Common myeloid progenitor, CD34-positive (primary cell): ENCODE measurements around the gene RHCG. TPM values are rescaled to one million over a fixed set of nuclear protein-coding genes. Genes with fewer than 3 reads are reported as not detected.

ENCODE experiments used
- CTCF ChIA-PET: fragments of 350-600 bp; sonication (Branson Sonifier 250); formaldehyde crosslinking; loops from one replicate; lab custom pipeline; 2021; ENCODE audit warnings: antibody characterized with exemption; lab: Charles Lee
- POLR2A ChIA-PET: fragments of 350-600 bp; sonication (Branson Sonifier 250); formaldehyde crosslinking; loops from one replicate; lab custom pipeline; 2021; ENCODE audit warnings: antibody characterized with exemption; lab: Charles Lee
- DNase-seq, 3 donors: peaks; one replicate each; pipeline versions ENCODE4 v3.0.0 to v3.0.0-alpha.2; 2013
- H3K27ac ChIP-seq, 2 experiments: 1 replicate in 1 of 2; 2 replicates in 1 of 2; pipeline ENCODE4 v1.7.0; 2013; ENCODE audit warnings: inconsistent platforms in 2 of 2, low read length in 2 of 2, mild to moderate bottlenecking in 2 of 2, low read depth in 1 of 2, moderate library complexity in 1 of 2; ENCODE audit not compliant: severe bottlenecking in 2 of 2, insufficient read depth in 1 of 2, poor library complexity in 1 of 2
- H3K27me3 ChIP-seq, 5 experiments: replicated peaks in 2 of 5; 1 replicate in 3 of 5; 2 replicates in 2 of 5; pipeline versions ENCODE4 v1.6.1 to v1.7.0; 2013; ENCODE audit warnings: low read length in 4 of 5, mild to moderate bottlenecking in 2 of 5, moderate library complexity in 2 of 5, inconsistent platforms in 1 of 5; ENCODE audit not compliant: insufficient read depth in 5 of 5, control insufficient read depth in 4 of 5
- H3K36me3 ChIP-seq, 4 experiments: 1 replicate in 2 of 4; 2 replicates in 2 of 4; pipeline versions ENCODE4 v1.6.1 to v1.7.0; 2013; ENCODE audit warnings: low read length in 3 of 4, control low read depth in 1 of 4, mild to moderate bottlenecking in 1 of 4; ENCODE audit not compliant: control insufficient read depth in 4 of 4, insufficient read depth in 4 of 4
- H3K4me1 ChIP-seq, 4 experiments: 1 replicate in 3 of 4; 2 replicates in 1 of 4; pipeline versions ENCODE4 v1.6.1 to v1.7.1; 2013; ENCODE audit warnings: low read length in 3 of 4, mild to moderate bottlenecking in 3 of 4, control low read depth in 1 of 4, inconsistent platforms in 1 of 4, moderate library complexity in 1 of 4; ENCODE audit not compliant: control insufficient read depth in 4 of 4, insufficient read depth in 4 of 4; ENCODE audit errors: control extremely low read depth in 1 of 4
- H3K4me3 ChIP-seq, 7 experiments: 1 replicate in 4 of 7; 2 replicates in 3 of 7; pipeline versions ENCODE4 v1.5.1 to v1.7.0; 2013; ENCODE audit warnings: mild to moderate bottlenecking in 7 of 7, low read length in 6 of 7, moderate library complexity in 6 of 7, inconsistent platforms in 2 of 7, low read depth in 2 of 7, control low read depth in 1 of 7; ENCODE audit not compliant: insufficient read depth in 4 of 7, control insufficient read depth in 1 of 7; ENCODE audit errors: extremely low read depth in 1 of 7
- H3K9me3 ChIP-seq, 5 experiments: 1 replicate in 4 of 5; 2 replicates in 1 of 5; pipeline versions ENCODE4 v1.6.1 to v1.7.1; 2013; ENCODE audit warnings: low read length in 4 of 5, mild to moderate bottlenecking in 2 of 5, inconsistent platforms in 1 of 5, low read depth in 1 of 5, moderate library complexity in 1 of 5; ENCODE audit not compliant: control insufficient read depth in 4 of 5, insufficient read depth in 2 of 5; ENCODE audit errors: control extremely low read depth in 1 of 5
- WGBS: methylation state at CpG from one replicate; pipeline ENCODE4 v1.1.5; 2013; ENCODE audit not compliant: insufficient coverage; 5-methylcytosine and 5-hydroxymethylcytosine counted together
- polyA plus RNA-seq: library from polyadenylated mRNA; unstranded; fragments of 120-200 nt; gene quantifications from one replicate; pipeline ENCODE4 v1.2.1, GENCODE V29; 2013

Gene RHCG
- polyA plus RNA-seq = not detected

GRCh38 chr15:89496155-89497098 is at the start of gene RHCG:
RHCG (minus strand) TSS chr15:89496583; CDS start chr15:89496544, 39 bp downstream.
- Histone ChIP-seq H3K27me3 (peaks cover 10 to 62% (median 24%) of the 10 kb centered on the region in 5 experiments), H3K4me3 (peak within 1 kb of the TSS; percentile 22 to 75 (median 38)), H3K27ac (no peak within 1 kb of the TSS), H3K9me3 (no peaks in the 10 kb centered on the region), H3K36me3 (no peaks in the 10 kb centered on the region), H3K4me1 (peaks cover 0 to 15% (median 12%) of the 10 kb centered on the region in 4 experiments)
- POLR2A ChIA-PET = no interaction called here
- WGBS = 4% methylated on average over 42 of the region's 55 CpGs
- DNase-seq = peak; percentile 68 to 78 (median 69)
- CTCF ChIA-PET = interaction anchor here (3.4 kb wide), 1 partner anchor 12 kb away, joined by 14 read pairs; no protein-coding TSS in a partner anchor

GRCh38 chr15:89543389-89543788 is 47.0 kb upstream of the RHCG start:
- WGBS = no CpG with 5 or more reads among the region's 4 CpGs
- Histone ChIP-seq H3K27ac (no peak overlapping the region), H3K27me3 (peaks cover 0 to 9% (median 5%) of the 10 kb centered on the region in 5 experiments), H3K4me3 (no peak overlapping the region), H3K36me3 (no peaks in the 10 kb centered on the region), H3K9me3 (peaks cover 0 to 2% (median under 1%) of the 10 kb centered on the region in 5 experiments), H3K4me1 (no peaks in the 10 kb centered on the region)
- POLR2A ChIA-PET = no interaction called here
- no peak for DNase-seq
- CTCF ChIA-PET = no interaction called here

GRCh38 chr15:89542369-89542768 is 46.0 kb upstream of the RHCG start:
- no peak for DNase-seq
- H3K27ac ChIP-seq = no peak overlapping the region
- POLR2A ChIA-PET = no interaction called here
- CTCF ChIA-PET = no interaction called here
- peaks cover 0 to 9% (median 5%) of the 10 kb centered on the region in 5 experiments for H3K9me3 ChIP-seq
- H3K36me3 ChIP-seq = no peaks in the 10 kb centered on the region
- no peak overlapping the region for H3K4me3 ChIP-seq
- peaks cover 0 to 9% (median 5%) of the 10 kb centered on the region in 5 experiments for H3K27me3 ChIP-seq
- H3K4me1 ChIP-seq = no peaks in the 10 kb centered on the region
- whole genome bisulfite sequencing = no CpG with 5 or more reads among the region's 3 CpGs

- H3K27me3 ChIP-seq = peaks cover 0 to 9% (median 5%) of the 10 kb centered on the region in 5 experiments
- peaks cover 0 to 9% (median 5%) of the 10 kb centered on the region in 5 experiments for H3K9me3 ChIP-seq
- WGBS = 86% methylated on average over 2 of the region's 2 CpGs
- ChIA-PET POLR2A (no interaction called here), CTCF (no interaction called here)
- DNase-seq = no peak
- H3K4me1 ChIP-seq = no peaks in the 10 kb centered on the region
- H3K4me3 ChIP-seq = no peak overlapping the region
- H3K27ac ChIP-seq = no peak overlapping the region
- no peaks in the 10 kb centered on the region for H3K36me3 ChIP-seq
Measured at GRCh38 chr15:89539027-89539426, 42.6 kb upstream of the RHCG start.

GRCh38 chr15:89533861-89534544 is 37.6 kb upstream of the RHCG start:
- Histone ChIP-seq H3K27ac (no peak overlapping the region), H3K36me3 (no peaks in the 10 kb centered on the region), H3K4me3 (no peak overlapping the region), H3K9me3 (peaks cover 0 to 8% (median 4%) of the 10 kb centered on the region in 5 experiments), H3K4me1 (no peaks in the 10 kb centered on the region), H3K27me3 (no peaks in the 10 kb centered on the region)
- WGBS = 80% methylated on average over 1 of the region's 4 CpGs
- ChIA-PET POLR2A (no interaction called here), CTCF (no interaction called here)
- DNase-seq = no peak

GRCh38 chr15:89531796-89532537 is 35.6 kb upstream of the RHCG start:
- no peaks in the 10 kb centered on the region for H3K9me3 ChIP-seq

More at GRCh38 chr15:89531796-89532537, 35.6 kb upstream of the RHCG start:
- Histone ChIP-seq H3K27me3 (no peaks in the 10 kb centered on the region), H3K4me3 (no peak overlapping the region), H3K4me1 (no peaks in the 10 kb centered on the region), H3K27ac (no peak overlapping the region), H3K36me3 (no peaks in the 10 kb centered on the region)
- ChIA-PET POLR2A (no interaction called here), CTCF (no interaction called here)
- WGBS = 93% methylated on average over 6 of the region's 6 CpGs
- no peak for DNase-seq
